Skeletal muscle cell (primary cell): Measurements from ENCODE around the gene C16orf95.
"Not testable (repeated sequence)": the region's sequence is repeated elsewhere in the genome, so short reads cannot be mapped to it uniquely, and the experiment has no call there.

Experiments
- DNase-seq: peaks from one replicate; pipeline ENCODE4 v3.0.0-alpha.2; 2010; ENCODE audit warnings: low read depth
- H3K4me3 ChIP-seq: 2 replicates; pipeline ENCODE4 v1.5.1; 2011; ENCODE audit warnings: low read depth, mild to moderate bottlenecking, control low read depth, low read length, moderate library complexity

Gene C16orf95

DNA sequence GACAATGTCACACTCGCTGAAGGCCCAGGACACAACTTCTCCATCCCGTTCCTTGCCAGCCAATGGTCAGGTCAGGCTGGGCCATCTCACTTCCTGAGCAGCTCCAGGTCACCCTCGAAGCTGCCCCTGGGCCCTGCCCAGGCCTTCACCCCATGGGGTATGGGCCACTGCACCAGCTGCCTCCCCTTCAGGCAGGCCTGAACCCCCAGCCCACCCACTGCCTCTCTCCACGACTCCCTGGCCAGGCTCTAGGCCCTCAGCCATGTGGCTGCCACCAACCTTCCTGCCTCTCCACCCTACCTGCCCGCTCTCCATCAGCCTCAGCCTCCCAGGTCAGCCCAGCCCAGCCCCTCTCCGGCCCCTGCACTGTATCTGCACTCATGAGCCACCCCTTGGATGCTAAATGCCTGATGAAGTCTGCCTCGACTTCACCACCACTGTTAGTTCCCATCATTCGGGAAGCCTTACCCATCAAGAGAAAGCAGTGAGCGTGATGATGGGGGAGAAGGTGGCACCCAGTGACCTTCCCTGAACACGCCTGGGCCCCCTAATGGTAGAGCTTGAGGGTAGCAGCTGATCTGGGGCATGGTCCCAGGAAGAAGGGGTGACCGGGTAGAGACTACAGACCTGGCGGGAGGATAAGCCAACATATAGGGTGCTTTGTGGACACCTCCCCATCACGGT lies 30.9 kb upstream of the C16orf95 start:
- DNase-seq, result no peak
- H3K4me3 ChIP-seq, result no peak overlapping the region

DNA sequence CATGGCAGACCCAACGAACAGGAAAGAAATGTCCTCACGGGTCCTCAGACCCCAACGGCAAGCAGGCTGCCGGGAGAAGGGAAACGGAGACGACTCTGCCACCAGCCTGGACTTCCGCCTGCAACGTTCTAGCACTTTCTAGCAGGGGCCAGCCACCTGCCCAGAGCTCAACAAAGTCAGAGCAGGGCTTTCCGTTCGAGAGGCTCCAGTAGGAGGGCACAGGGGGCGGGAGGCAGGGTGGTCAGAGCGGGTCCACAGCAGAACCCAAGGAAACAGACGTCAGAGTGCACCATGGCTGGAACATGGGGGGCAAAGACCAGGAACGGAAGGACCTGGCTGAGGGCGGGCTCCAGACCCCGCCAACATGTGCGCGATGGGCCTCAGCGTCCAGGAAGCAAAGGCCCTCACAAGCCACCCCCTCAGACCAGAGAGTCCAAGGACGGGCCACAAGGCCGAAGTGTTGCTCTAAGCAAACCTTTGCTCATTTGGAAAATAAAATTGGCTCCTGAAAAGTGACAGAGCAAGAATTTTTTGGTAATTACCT lies 29.4 kb upstream of the C16orf95 start:
- no peak overlapping the region for H3K4me3 ChIP-seq
- no peak for DNase-seq

GRCh38 chr16:87345726-87346424 lies 28.7 kb upstream of the C16orf95 start:
- DNase-seq, result no peak
- H3K4me3 ChIP-seq, result no peak overlapping the region

GRCh38 chr16:87344931-87345631 lies 27.9 kb upstream of the C16orf95 start:
- H3K4me3 ChIP-seq, result no peak overlapping the region
- DNase-seq, result no peak

DNA sequence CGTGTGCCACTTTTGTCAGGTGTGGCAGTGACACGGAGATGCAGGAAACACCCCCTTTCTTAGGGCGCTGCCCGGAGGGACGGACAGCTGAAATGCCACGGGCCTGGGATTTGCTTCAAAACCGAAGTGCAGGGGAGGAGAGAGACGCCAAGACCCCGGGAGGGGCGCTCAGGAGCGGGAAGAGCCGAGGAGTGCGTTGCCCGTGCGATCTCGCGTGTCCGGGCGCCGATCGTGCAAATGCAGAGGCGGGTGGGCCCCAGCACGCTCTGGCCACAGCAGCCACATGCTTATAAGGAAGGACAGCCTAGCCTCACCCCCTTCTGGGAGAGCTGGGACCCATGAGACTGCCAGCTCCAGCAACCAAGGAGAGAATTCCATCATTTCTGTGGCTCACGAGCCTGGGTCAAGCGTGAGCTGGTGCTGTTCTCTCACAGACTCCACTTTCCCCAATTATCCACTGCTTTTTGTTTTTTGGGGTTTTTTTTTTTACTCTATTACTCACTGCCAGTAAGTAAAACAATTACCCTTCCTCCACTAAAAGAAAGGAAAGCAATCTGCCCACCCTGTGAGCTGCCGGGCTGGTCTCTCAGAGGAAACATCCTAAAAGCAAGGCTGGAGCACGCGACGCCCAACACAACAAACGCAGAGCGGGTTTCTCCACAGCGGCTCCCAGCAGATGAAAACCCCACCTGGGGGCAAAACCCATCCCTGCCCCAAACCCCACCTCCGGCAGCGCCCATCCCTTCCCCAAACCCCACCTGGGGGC lies 27.2 kb upstream of the C16orf95 start:
- no peak for DNase-seq
- H3K4me3 ChIP-seq, result no peak overlapping the region

DNA sequence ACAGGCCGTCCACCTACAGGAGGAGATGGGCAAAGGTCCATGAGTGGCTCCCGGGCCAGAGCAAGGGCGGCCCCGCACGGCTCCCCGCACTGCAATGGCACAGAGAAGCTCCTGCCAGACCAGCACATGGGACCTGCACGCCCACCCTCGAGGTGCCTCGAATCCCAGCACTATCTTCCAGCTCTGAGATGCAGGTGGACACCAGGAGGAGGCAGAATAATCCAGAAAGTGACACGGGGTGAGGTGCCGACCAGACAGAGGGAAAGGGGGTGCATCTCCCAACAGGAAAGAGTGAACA lies 26.5 kb upstream of the C16orf95 start:
- no peak for DNase-seq
- no peak overlapping the region for H3K4me3 ChIP-seq

- no peak overlapping the region for H3K4me3 ChIP-seq
- DNase-seq, result no peak
Measured at GRCh38 chr16:87342978-87343752, 26.0 kb upstream of the C16orf95 start.

DNA sequence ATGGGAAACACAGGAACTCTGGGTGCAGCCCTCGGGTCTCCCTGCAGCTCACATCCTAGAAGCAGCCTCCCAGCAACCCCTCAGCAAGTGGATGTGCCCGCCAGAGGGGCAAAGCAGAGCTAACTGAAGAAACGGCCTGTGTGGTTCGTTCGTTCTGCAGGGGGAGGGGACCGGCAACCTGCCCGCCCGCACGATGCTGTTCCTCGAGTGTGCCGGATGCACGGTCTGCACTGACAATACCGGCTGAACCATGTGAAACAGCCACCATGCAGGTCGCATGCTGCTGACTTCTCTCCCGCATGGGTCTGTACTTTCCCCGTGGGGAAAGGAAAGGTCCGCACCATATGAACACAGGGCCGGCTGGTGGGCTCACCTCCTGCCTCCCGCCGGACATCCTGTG lies 25.3 kb upstream of the C16orf95 start:
- no peak for DNase-seq
- no peak overlapping the region for H3K4me3 ChIP-seq

- H3K4me3 ChIP-seq, result no peak overlapping the region
- no peak for DNase-seq
Measured at GRCh38 chr16:87340198-87340597, 23.0 kb upstream of the C16orf95 start.

GRCh38 chr16:87339724-87340105 lies 22.5 kb upstream of the C16orf95 start:
- DNase-seq, H3K4me3 ChIP-seq: not testable (repeated sequence)

DNA sequence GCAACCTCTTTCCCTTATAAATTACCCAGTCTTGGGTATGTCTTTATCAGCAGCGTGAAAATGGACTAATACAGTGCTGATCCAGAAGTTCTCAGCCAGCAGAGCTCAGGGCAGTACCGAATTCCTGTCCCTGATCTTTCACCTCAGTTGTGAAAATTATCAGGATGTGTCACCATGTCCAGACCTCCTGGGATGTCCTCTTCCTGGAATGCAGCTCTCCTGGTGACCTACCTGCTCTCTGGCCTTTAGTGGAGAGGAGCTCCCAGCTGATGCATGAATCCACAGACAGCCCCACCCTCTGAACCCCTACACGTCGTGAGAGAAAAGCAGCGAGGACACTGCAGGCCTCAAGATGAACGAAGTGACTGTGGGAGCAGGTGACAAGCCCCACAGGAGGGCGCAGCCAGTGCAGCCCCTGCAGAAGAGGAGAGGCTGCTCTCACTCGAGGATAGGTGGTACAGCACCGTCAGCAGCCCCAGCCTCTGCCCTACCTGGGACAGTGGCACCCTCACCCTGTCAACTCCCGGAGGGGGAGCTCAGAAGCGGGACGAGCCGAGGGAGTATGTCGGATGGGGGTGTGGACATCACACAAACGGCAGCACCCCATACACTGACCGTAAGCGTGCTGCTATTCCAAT lies 22.0 kb upstream of the C16orf95 start:
- DNase-seq, result no peak

DNA sequence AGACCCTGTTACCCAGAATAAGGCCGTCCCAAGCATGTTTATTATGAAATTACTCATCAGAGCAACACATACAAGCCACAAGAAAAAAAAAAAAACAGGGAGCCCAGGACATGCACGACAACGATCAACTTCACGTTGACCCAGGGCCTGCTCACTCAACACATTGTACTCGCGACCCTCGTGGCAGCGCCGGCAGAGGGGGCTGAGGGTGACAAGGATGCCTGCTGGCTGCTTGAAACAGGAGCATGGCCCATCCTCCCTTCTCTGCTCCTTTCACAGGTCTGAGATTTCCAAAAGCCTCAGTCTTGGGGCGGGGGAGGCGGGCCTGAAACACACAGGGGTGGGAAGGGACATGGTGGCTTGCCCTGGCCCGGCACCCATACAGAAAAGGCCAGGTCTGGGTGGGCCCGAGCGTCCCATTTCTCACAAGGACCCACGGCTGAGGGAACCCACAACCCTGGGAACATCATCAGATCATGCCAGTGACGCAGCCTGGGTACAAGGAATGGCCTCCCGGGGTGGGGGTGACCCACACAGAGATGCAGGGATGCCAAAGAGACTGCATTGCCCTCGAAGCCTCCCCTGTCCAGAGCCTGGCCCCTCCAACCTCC lies 21.1 kb upstream of the C16orf95 start:
- DNase-seq, result no peak
- no peak overlapping the region for H3K4me3 ChIP-seq

More for the DNA sequence above, 22.0 kb upstream of the C16orf95 start:
- no peak overlapping the region for H3K4me3 ChIP-seq

GRCh38 chr16:87337262-87337771 lies 20.1 kb upstream of the C16orf95 start:
- no peak for DNase-seq
- no peak overlapping the region for H3K4me3 ChIP-seq

DNA sequence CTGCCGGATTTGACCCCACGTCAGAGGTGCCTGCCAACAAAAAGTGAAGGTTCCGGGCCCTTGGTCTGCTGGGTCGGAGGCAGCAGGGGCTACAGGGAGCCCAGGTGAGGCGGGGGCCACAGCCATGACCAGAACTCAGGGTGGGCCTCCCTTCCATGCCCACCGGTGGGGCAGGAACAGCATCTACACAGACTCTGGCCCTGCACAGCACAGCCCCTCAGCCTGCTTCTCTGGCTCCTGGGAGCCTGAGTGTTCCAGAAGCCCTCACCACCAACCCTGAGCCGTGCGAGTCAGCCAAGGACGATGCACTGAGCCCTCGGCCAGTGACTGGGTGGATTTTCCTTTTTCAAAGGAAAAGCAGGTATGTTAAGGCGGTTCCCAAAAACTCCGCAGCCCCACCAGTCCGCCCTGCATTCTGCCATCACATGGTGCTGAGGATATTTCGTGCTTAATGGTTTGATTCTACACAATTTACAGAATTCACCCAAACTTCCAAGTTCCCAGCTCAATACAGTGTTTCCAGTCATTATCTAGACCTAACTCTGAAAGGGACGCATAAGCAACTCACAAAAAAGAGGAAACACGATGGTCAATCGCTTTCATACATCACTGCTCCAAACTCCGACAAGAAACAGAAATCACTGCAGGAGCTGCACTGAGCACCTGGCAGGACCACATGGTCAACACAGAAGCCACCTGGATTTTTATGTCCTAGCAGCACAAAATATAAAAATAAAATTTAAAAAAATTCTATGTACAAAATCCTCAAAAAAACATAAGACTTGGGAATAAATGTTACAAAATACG lies 19.4 kb upstream of the C16orf95 start:
- no peak overlapping the region for H3K4me3 ChIP-seq
- no peak for DNase-seq

- H3K4me3 ChIP-seq, result no peak overlapping the region
Measured at GRCh38 chr16:87335625-87336433, 18.6 kb upstream of the C16orf95 start.

More at GRCh38 chr16:87335625-87336433, 18.6 kb upstream of the C16orf95 start:
- no peak for DNase-seq
